Measurements from ENCODE around the gene CLC.

DNA sequence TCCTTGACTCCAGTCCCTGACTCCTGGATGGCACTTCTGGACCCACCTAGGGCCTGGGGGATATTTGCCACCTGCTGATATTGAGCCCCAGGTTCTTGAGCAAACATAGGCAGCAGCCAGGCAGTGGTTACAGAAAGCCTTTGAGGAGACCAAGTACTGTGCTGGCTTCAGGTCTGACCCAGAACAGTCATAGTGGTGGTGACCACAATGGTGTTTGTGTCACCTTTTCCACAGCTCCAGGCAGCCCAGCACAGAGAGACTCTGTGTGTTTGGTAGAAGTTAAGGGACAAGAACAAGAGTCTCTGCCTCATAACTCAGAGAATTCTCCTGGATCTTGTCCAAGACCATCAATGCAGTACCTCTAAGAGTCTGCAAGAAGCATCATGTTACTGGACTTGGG, 14.6 kb upstream of the CLC start:
- TF ChIP-seq ZNF749 (CRISPR knock-in tag; IDR thresholded peaks at IDR 0.05; ENCODE audit: borderline replicate concordance) (no peak), NFYC (CRISPR knock-in tag; IDR thresholded peaks at IDR 0.05) (no peak), ZSCAN30 (CRISPR knock-in tag; IDR thresholded peaks at IDR 0.05) (no peak), MAZ (IDR thresholded peaks at IDR 0.05; ENCODE audit: borderline replicate concordance, low read depth, low read length) (no peak), MAZ (CRISPR knock-in tag; IDR thresholded peaks at IDR 0.05; ENCODE audit: low read depth) (no peak), TP53 (CRISPR knock-in tag; conservative IDR thresholded peaks at IDR 0.05) (no peak)
